Heart right ventricle (tissue), 16 donors: ENCODE data around the gene SPAG4. TPM values are rescaled to one million over a fixed set of nuclear protein-coding genes. Genes with fewer than 3 reads are reported as not detected.
A peak's percentile ranks its signal among the peaks of the same experiment; 100 is the strongest.

Experiments used
- ATAC-seq, 8 donors: fragments of 200-7000 bp; cut with Tn5 transposase; one replicate each; pipeline ENCODE4 v1.9.1; 2020; ENCODE audit warnings: mild to moderate bottlenecking in 8 of 8, moderate library complexity in 8 of 8, moderate number of reproducible peaks in 1 of 8
- DNase-seq, 2 donors: peaks; one replicate each; pipeline ENCODE4 v3.0.0-alpha.2; 2020
- H3K27ac ChIP-seq, 10 donors: fragments of 200-600 bp; sonication (generic) in 2 of 10; one replicate each; pipeline versions ENCODE4 v1.5.0 to v1.8.0; 2020 to 2022; ENCODE audit warnings: mild to moderate bottlenecking in 3 of 10
- H3K27me3 ChIP-seq, 7 donors: fragments of 200-600 bp; one replicate each; pipeline ENCODE4 v1.8.0; 2021 to 2022; ENCODE audit warnings: mild to moderate bottlenecking in 2 of 7
- H3K36me3 ChIP-seq, 9 donors: fragments of 200-600 bp; sonication (generic) in 1 of 9; one replicate each; pipeline versions ENCODE4 v1.5.0 to v1.8.0; 2020 to 2022; ENCODE audit warnings: mild to moderate bottlenecking in 2 of 9
- H3K4me1 ChIP-seq, 9 donors: fragments of 200-600 bp; sonication (generic) in 1 of 9; one replicate each; pipeline versions ENCODE4 v1.5.0 to v1.8.0; 2020 to 2022; ENCODE audit warnings: mild to moderate bottlenecking in 4 of 9
- H3K4me3 ChIP-seq, 10 donors: fragments of 200-600 bp; sonication (generic) in 2 of 10; one replicate each; pipeline versions ENCODE4 v1.5.0 to v1.8.0; 2020 to 2022; ENCODE audit warnings: mild to moderate bottlenecking in 7 of 10, moderate library complexity in 2 of 10
- H3K9me3 ChIP-seq, 11 donors: fragments of 200-600 bp in 10 of 11; sonication (generic) in 2 of 11; one replicate each; pipeline versions ENCODE4 v1.5.0 to v1.8.0; 2013 to 2022; ENCODE audit warnings: mild to moderate bottlenecking in 2 of 11, control low read depth in 1 of 11, moderate library complexity in 1 of 11
- CTCF ChIP-seq, 9 donors: fragments of 200-600 bp; sonication (generic) in 2 of 9; IDR thresholded peaks; one replicate each; pipeline versions ENCODE4 v1.5.0 to v1.8.0; 2021 to 2022; ENCODE audit warnings: antibody characterized with exemption in 9 of 9, mild to moderate bottlenecking in 5 of 9, moderate library complexity in 1 of 9
- WGBS, 2 donors: extraction: QIAGEN DNeasy Blood & Tissue Kit; methylation state at CpG; one replicate each; pipeline ENCODE4 v1.1.7; 2013; ENCODE audit warnings: inconsistent platforms in 1 of 2; 5-methylcytosine and 5-hydroxymethylcytosine counted together
- intact Hi-C, 10 donors: fragments of 100-400 bp; cut with DNase I; formaldehyde crosslinking; loops; one replicate each; pipeline versions ENCODE4 v1.11.1 to v1.14.2; 2022
- long read RNA-seq, 3 donors: library from polyadenylated mRNA; unstranded; transcript quantifications; one replicate each; pipeline ENCODE4 v2.0.0, GENCODE V29; 2020 to 2021
- polyA plus RNA-seq, 2 donors: library from polyadenylated mRNA; stranded (reverse); fragments of 200-250 nt; gene quantifications; one replicate each; pipeline ENCODE4 v1.2.3, GENCODE V29; 2013
- total RNA-seq, 10 donors: library from RNA; stranded (reverse); fragmentation: NEBNext Ultra II Directional in 3 of 10; extraction: Animal tissue kit (Norgen Biotek cat#: 25700) in 3 of 10; gene quantifications; one replicate each; pipeline versions ENCODE4 v1.2.1 to v1.2.4, GENCODE V29; 2021 to 2023
- donor health status: Arrhythmogenic right ventricular cardiomyopathy.
- donor health status: ischemic (EF 13 %, LVEDD 7.1; RV severe dilation, severe dysfunction).
- donor health status: healthy with polysubstance abuse.
- donor health status: DM: no; HTN: yes; CAD: no.
- donor health status: DM: no; HTN: no; CAD: no.
- donor health status: ischemic (EF 25% LVEDD 6.9; RV normal size, moderate dysfunction).
- donor health status: ischemic (EF 25% LVEDD 5.7; RV mildly dilated, moderate dysfunction).
- donor health status: healthy.
- donor health status: DM: yes; HTN: yes; CAD: no.
- donor health status: Ischemic cardiomyopathy.
- donor health status: ischemic (EF 35%, LVEDD 5.7; RV mildly dilated, moderate dysfunction).
- donor health status: nonischemic (EF 11% LVEDD 7.7; RV severe dilation, severe dysfunction).
- donor health status: DM: yes; HTN: yes; CAD: no.
- donor health status: PGD.
- donor health status: ischemic (EF 29% LVEDD 5.4; RV normal size, mild dysfunction).
- donor health status: nonischemic (EF 23%, LVEDD 6.1; RV moderate dilation, normal function).

The SPAG4 gene, protein sequence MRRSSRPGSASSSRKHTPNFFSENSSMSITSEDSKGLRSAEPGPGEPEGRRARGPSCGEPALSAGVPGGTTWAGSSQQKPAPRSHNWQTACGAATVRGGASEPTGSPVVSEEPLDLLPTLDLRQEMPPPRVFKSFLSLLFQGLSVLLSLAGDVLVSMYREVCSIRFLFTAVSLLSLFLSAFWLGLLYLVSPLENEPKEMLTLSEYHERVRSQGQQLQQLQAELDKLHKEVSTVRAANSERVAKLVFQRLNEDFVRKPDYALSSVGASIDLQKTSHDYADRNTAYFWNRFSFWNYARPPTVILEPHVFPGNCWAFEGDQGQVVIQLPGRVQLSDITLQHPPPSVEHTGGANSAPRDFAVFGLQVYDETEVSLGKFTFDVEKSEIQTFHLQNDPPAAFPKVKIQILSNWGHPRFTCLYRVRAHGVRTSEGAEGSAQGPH
- total RNA-seq = 10 to 100 TPM in 1 of 10 donors, 1 to 10 TPM in 9; 2.7 to 11.7 (median 4.1) TPM
- 1 to 10 TPM; 4.4 to 8.7 TPM for polyA plus RNA-seq
- long read RNA-seq, donor 1 = 0 reads
- long read RNA-seq, donor 2, partial matches to known transcripts = 4 of 6 reads
- long read RNA-seq, donor 2, other reads (novel, unspliced or antisense) = 2 of 6 reads
- long read RNA-seq, donor 3, partial matches to known transcripts = 2 of 5 reads
- long read RNA-seq, donor 3, other reads (novel, unspliced or antisense) = 1 of 5 reads

DNA sequence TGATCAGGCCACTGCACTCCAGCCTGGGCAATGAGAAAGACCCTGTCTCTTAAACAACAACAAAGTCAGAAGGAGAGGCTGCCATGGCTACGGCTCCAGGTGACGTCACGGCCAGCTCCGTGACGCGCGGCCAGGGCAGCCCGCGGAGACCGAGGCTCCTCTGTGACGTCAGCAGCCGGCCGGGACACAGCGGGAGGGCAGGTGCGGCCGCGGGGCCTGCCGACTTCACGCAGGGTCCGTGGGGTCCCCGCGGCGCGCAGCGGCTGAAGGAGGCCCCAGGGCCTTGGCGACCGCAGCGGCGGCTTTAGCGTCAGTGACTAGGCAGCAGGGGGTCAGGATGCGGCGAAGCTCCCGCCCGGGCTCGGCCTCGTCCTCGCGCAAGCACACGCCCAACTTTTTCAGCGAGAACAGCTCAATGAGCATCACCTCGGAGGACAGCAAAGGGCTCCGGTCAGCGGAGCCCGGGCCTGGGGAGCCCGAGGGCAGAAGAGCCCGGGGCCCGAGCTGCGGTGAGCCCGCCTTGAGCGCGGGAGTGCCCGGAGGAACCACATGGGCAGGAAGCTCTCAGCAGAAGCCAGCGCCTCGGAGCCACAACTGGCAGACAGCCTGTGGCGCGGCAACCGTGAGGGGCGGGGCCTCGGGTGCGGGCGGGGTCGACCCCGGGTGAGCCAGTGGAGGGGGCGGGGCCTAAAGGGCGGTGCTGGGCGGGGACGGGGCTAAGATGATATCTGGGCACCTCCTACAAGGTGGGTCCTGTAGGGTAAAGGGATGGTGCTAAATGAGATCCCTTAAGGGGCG lies at the start of gene SPAG4:
TSS of gene SPAG4 (plus strand) at position 163 of the 798 bp plus-strand sequence. CDS start at position 338, 175 bp downstream.
- peak within 1 kb of the TSS; percentile 13 to 80 (median 60) for H3K4me3 ChIP-seq
- H3K9me3 ChIP-seq = no peaks in the 10 kb centered on the region
- peaks cover 0 to 1% (median 0%) of the 10 kb centered on the region in 9 donors for H3K36me3 ChIP-seq
- H3K27ac ChIP-seq = peak within 1 kb of the TSS; percentile 48 to 94 (median 87)
- DNase-seq (peak; percentile 99 to 100), ATAC-seq (peak; percentile 0 to 97 (median 92))
- TF ChIP-seq CTCF (IDR thresholded peaks at IDR 0.05) = no peak
- H3K27me3 ChIP-seq = peaks cover 0 to 7% (median 0%) of the 10 kb centered on the region in 7 donors
- intact Hi-C loops = loop anchor here in 8 of 10 donors (2.0 to 10.0 kb wide), 6 partner anchors 46 to 127 kb away; partner anchors contain the start of genes CPNE1 (in 8 of the 8), RBM12 (in 8 of the 8), ERGIC3 (in 1 of the 8) and NFS1 (in 1 of the 8)
- 0 to 1% methylated on average over 68 of the region's 68 CpGs for WGBS, 2 donors
- H3K4me1 ChIP-seq = peaks cover 19 to 46% (median 36%) of the 10 kb centered on the region in 9 donors

DNA sequence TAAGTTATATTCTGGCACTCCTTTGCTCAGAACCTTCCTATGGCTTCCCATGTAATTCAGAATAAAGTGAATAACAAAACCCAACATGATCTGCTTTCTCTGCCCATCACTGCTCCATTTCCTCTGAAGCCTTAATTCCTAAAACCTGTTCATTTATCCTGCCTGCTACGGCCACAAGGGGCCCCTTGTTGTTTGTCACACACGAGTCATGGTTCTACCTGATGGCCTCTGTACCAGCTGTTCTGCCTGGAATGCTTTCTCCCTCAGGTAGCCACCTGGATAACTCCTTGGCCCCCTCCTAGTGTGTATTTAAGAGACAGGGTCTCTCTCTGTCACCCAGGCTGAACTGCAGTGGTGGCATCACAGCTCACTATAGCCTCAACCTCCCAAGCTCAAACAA lies 47.0 kb upstream of the SPAG4 start:
- H3K9me3 ChIP-seq = peaks cover 0 to 15% (median 7%) of the 10 kb centered on the region in 11 donors
- H3K27me3 ChIP-seq = no peaks in the 10 kb centered on the region
- 26 to 33% methylated on average over 2 of the region's 2 CpGs for WGBS, 2 donors
- intact Hi-C loops = no loop called here
- TF ChIP-seq CTCF (IDR thresholded peaks at IDR 0.05) = no peak
- ATAC-seq (no peak), DNase-seq (no peak)
- H3K4me1 ChIP-seq = no peaks in the 10 kb centered on the region
- H3K27ac ChIP-seq = no peak overlapping the region
- no peak overlapping the region for H3K4me3 ChIP-seq
- H3K36me3 ChIP-seq = no peaks in the 10 kb centered on the region

GRCh38 chr20:35571555-35571954 lies 44.1 kb upstream of the SPAG4 start:
- Histone ChIP-seq H3K27ac (no peak overlapping the region), H3K4me3 (no peak overlapping the region), H3K9me3 (peaks cover 0 to 25% (median 7%) of the 10 kb centered on the region in 11 donors), H3K4me1 (no peaks in the 10 kb centered on the region), H3K36me3 (no peaks in the 10 kb centered on the region), H3K27me3 (no peaks in the 10 kb centered on the region)
- intact Hi-C loops = no loop called here
- no peak for TF ChIP-seq CTCF (IDR thresholded peaks at IDR 0.05)
- ATAC-seq = no peak
- DNase-seq = no peak

GRCh38 chr20:35572838-35573237 lies 42.8 kb upstream of the SPAG4 start:
- Histone ChIP-seq H3K4me3 (no peak overlapping the region), H3K4me1 (no peaks in the 10 kb centered on the region), H3K36me3 (no peaks in the 10 kb centered on the region), H3K9me3 (peaks cover 0 to 25% (median 7%) of the 10 kb centered on the region in 11 donors), H3K27ac (no peak overlapping the region), H3K27me3 (no peaks in the 10 kb centered on the region)
- no peak for TF ChIP-seq CTCF (IDR thresholded peaks at IDR 0.05)
- WGBS, 2 donors = 92 to 94% methylated on average over 4 of the region's 4 CpGs
- no peak for ATAC-seq
- no peak for DNase-seq
- intact Hi-C loops = no loop called here
